ENCODE measurements around the gene TAS2R46. TPM values are rescaled to one million over a fixed set of nuclear protein-coding genes. Genes with fewer than 3 reads are reported as not detected.
"Not testable (repeated sequence)": the region's sequence is repeated elsewhere in the genome, so short reads cannot be mapped to it uniquely, and the experiment has no call there.

Gene TAS2R46, protein sequence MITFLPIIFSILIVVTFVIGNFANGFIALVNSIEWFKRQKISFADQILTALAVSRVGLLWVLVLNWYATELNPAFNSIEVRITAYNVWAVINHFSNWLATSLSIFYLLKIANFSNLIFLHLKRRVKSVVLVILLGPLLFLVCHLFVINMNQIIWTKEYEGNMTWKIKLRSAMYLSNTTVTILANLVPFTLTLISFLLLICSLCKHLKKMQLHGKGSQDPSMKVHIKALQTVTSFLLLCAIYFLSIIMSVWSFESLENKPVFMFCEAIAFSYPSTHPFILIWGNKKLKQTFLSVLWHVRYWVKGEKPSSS
- polyA plus RNA-seq (2012; ENCODE audit: missing spikeins), result 0.40 TPM

GRCh38 chr12:11062194-11062593, at the start of gene TAS2R46:
Gene TAS2R46 (minus strand): TSS chr12:11062294. CDS start chr12:11062294, 0 bp downstream.
- DNase-seq (ENCODE audit: insufficient read length), result not testable (repeated sequence)
- FAIRE-seq, result peak; percentile 62

DNA sequence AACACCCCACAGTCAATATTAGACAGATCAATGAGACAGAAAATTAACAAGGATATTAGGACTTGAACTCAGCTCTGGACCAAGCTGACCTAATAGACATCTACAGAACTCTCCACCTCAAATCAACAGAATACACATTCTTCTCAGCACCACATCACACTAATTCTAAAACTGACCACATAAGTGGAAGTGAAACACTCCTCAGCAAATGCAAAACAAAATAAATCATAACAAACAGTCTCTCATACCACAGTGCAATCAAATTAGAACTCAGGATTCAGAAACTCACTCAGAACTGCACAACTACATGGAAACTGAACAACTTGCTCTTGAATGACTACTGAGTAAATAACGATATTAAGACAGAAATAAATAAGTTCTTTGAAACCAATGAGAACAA, 49.1 kb upstream of the TAS2R46 start:
- not testable (repeated sequence) for DNase-seq (ENCODE audit: insufficient read length)
- peak; percentile 56 for FAIRE-seq

- FAIRE-seq (no peak), DNase-seq (ENCODE audit: insufficient read length) (no peak)
- TF ChIP-seq POLR2A (IDR thresholded peaks at IDR 0.05; ENCODE audit: low read depth, low read length), result no peak
- TF ChIP-seq TAF1 (IDR thresholded peaks at IDR 0.05; ENCODE audit: borderline replicate concordance, low read depth, low read length), result no peak
- TF ChIP-seq POLR2AphosphoS5 (IDR thresholded peaks at IDR 0.05; ENCODE audit: low read depth, low read length), result no peak
Measured at GRCh38 chr12:11108862-11109261, 46.8 kb upstream of the TAS2R46 start.

- FAIRE-seq, result no peak
- DNase-seq (ENCODE audit: insufficient read length), result no peak
- TF ChIP-seq POLR2A (IDR thresholded peaks at IDR 0.05; ENCODE audit: low read depth, low read length) (no peak), TAF1 (IDR thresholded peaks at IDR 0.05; ENCODE audit: borderline replicate concordance, low read depth, low read length) (no peak), POLR2AphosphoS5 (IDR thresholded peaks at IDR 0.05; ENCODE audit: low read depth, low read length) (no peak)
Measured at GRCh38 chr12:11107719-11108118, 45.6 kb upstream of the TAS2R46 start.

DNA sequence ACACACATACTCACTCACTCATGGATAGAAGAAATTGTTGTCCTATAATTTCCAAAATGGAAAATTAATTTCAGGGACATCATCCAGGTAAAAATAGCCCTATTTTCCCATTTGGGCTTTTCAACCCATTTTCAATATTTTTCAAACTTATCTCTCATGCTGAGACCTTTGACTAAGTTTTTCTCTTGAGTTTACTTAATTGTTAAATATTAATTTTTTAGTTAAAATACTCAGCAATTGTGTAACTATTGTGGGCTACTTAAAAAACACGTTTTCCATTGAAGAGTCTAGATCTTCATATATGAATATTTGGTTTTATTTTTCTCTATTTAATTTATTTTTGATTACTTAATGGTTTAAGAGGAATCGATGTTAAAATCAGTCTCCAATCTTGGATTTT, 44.2 kb upstream of the TAS2R46 start:
- no peak for TF ChIP-seq POLR2AphosphoS5 (IDR thresholded peaks at IDR 0.05; ENCODE audit: low read depth, low read length)
- TF ChIP-seq TAF1 (IDR thresholded peaks at IDR 0.05; ENCODE audit: borderline replicate concordance, low read depth, low read length), result no peak
- no peak for TF ChIP-seq POLR2A (IDR thresholded peaks at IDR 0.05; ENCODE audit: low read depth, low read length)
- no peak for FAIRE-seq

GRCh38 chr12:11105546-11105945, 43.5 kb upstream of the TAS2R46 start:
- no peak for TF ChIP-seq POLR2A (IDR thresholded peaks at IDR 0.05; ENCODE audit: low read depth, low read length)
- no peak for TF ChIP-seq TAF1 (IDR thresholded peaks at IDR 0.05; ENCODE audit: borderline replicate concordance, low read depth, low read length)
- no peak for TF ChIP-seq POLR2AphosphoS5 (IDR thresholded peaks at IDR 0.05; ENCODE audit: low read depth, low read length)
- DNase-seq (ENCODE audit: insufficient read length), result no peak
- no peak for FAIRE-seq

More for the DNA sequence above, 44.2 kb upstream of the TAS2R46 start:
- DNase-seq (ENCODE audit: insufficient read length), result no peak

DNA sequence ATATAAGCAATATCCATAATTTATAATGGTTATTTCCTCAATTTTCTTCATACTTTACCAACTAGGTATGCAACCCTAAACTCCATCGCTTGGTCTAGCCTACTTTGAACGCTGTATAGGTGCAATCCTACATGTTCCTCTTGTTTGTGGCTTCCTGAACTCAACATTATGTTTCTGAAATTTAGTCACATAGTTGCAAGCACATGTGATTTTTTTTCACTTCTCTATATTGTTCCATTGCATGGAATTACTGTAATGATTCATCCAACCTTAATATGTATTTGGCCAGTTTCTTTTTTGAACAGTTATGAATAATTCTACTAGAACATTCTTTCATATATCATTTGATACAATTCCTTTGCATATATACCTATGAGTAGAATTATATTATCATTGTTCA, 32.8 kb upstream of the TAS2R46 start:
- not testable (repeated sequence) for DNase-seq (ENCODE audit: insufficient read length)
- peak; percentile 64 for FAIRE-seq

DNA sequence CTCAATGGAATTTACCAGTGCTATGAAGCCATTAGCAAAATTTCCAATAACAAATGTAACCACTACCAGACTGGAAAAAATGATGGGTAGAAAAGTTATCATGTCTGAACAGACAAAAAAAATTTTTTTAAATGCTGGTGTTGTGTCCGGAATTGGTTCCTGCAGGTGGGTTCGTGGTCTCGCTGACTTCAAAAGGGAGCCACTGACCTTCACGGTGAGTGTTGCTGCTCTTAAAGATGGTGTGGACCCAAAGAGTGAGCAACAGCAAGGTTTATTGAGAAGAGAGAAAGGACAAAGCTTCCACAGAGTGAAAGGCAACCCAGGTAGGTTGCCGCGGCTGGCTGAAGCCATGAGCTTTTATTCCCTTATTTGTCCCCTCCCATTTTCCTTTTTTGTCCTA, 30.0 kb upstream of the TAS2R46 start, which contains the start of gene TAS2R43:
TSS of gene TAS2R43 (minus strand) at position 186 of the 400 bp plus-strand sequence. CDS start at position 102, 84 bp downstream.
- TF ChIP-seq POLR2AphosphoS5 (IDR thresholded peaks at IDR 0.05; ENCODE audit: low read depth, low read length), result no peak
- no peak for TF ChIP-seq TAF1 (IDR thresholded peaks at IDR 0.05; ENCODE audit: borderline replicate concordance, low read depth, low read length)

GRCh38 chr12:11089246-11089645, 27.2 kb upstream of the TAS2R46 start:
- no peak for DNase-seq (ENCODE audit: insufficient read length)
- FAIRE-seq, result no peak
- no peak for TF ChIP-seq POLR2A (IDR thresholded peaks at IDR 0.05; ENCODE audit: low read depth, low read length)
- TF ChIP-seq TAF1 (IDR thresholded peaks at IDR 0.05; ENCODE audit: borderline replicate concordance, low read depth, low read length), result no peak
- TF ChIP-seq POLR2AphosphoS5 (IDR thresholded peaks at IDR 0.05; ENCODE audit: low read depth, low read length), result no peak

More for the DNA sequence above, 30.0 kb upstream of the TAS2R46 start, which contains the start of gene TAS2R43:
- DNase-seq (ENCODE audit: insufficient read length), result no peak
- FAIRE-seq, result no peak

GRCh38 chr12:11085419-11085818, 23.3 kb upstream of the TAS2R46 start:
- DNase-seq (ENCODE audit: insufficient read length), result no peak
- FAIRE-seq, result no peak
- no peak for TF ChIP-seq TAF1 (IDR thresholded peaks at IDR 0.05; ENCODE audit: borderline replicate concordance, low read depth, low read length)
- TF ChIP-seq POLR2AphosphoS5 (IDR thresholded peaks at IDR 0.05; ENCODE audit: low read depth, low read length), result no peak
- TF ChIP-seq POLR2A (IDR thresholded peaks at IDR 0.05; ENCODE audit: low read depth, low read length), result no peak

GRCh38 chr12:11081987-11082386, 19.9 kb upstream of the TAS2R46 start:
- no peak for TF ChIP-seq TAF1 (IDR thresholded peaks at IDR 0.05; ENCODE audit: borderline replicate concordance, low read depth, low read length)
- no peak for TF ChIP-seq POLR2A (IDR thresholded peaks at IDR 0.05; ENCODE audit: low read depth, low read length)
- TF ChIP-seq POLR2AphosphoS5 (IDR thresholded peaks at IDR 0.05; ENCODE audit: low read depth, low read length), result no peak
- DNase-seq (ENCODE audit: insufficient read length) (no peak), FAIRE-seq (no peak)

- no peak for DNase-seq (ENCODE audit: insufficient read length)
Measured at GRCh38 chr12:11078246-11078645, 16.2 kb upstream of the TAS2R46 start.

GRCh38 chr12:11075642-11076041, 13.5 kb upstream of the TAS2R46 start:
- FAIRE-seq, result peak; percentile 27
- DNase-seq (ENCODE audit: insufficient read length), result no peak
- TF ChIP-seq POLR2AphosphoS5 (IDR thresholded peaks at IDR 0.05; ENCODE audit: low read depth, low read length) (no peak), POLR2A (IDR thresholded peaks at IDR 0.05; ENCODE audit: low read depth, low read length) (no peak), TAF1 (IDR thresholded peaks at IDR 0.05; ENCODE audit: borderline replicate concordance, low read depth, low read length) (no peak)

More at GRCh38 chr12:11078246-11078645, 16.2 kb upstream of the TAS2R46 start:
- no peak for TF ChIP-seq TAF1 (IDR thresholded peaks at IDR 0.05; ENCODE audit: borderline replicate concordance, low read depth, low read length)
- no peak for TF ChIP-seq POLR2AphosphoS5 (IDR thresholded peaks at IDR 0.05; ENCODE audit: low read depth, low read length)
- TF ChIP-seq POLR2A (IDR thresholded peaks at IDR 0.05; ENCODE audit: low read depth, low read length), result no peak
- FAIRE-seq, result no peak
